ENCODE data around the gene PDCD4. TPM values are rescaled to one million over a fixed set of nuclear protein-coding genes. Genes with fewer than 3 reads are reported as not detected.

The PDCD4 gene
- total RNA-seq, 4 donors from 2014 or later, result 6.4 to 15.6 (median 9.8) TPM

DNA sequence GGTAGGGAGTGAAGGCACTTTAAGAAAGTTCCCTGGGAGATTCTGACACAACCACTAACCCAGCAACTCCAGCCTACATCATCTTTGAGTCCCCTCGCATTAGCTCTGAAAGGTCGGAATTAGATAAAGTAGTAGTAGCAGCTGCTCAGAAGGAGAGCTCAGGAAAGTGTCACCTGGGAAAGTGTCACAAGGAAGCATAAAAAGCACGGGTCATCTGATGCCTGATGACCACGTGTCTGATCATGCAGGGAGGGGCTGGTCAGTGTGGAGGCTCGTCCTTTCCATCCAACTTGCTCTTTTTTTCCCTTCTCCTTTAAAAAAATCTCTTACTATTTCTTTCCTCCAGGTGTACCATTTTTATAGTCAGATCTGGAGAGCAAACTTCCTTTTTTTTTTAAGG lies 47.1 kb upstream of the PDCD4 start:
- in situ Hi-C loops (cut with MboI; ENCODE audit: low sequenced_read_pairs in 4 of 4), result no loop called here
- Histone ChIP-seq H3K27ac (peak overlapping the region; percentile 72 to 96 (median 82)), H3K4me1 (peaks cover 69 to 75% of the 10 kb centered on the region in 2 donors), H3K27me3 (no peaks in the 10 kb centered on the region), H3K36me3 (no peaks in the 10 kb centered on the region), H3K4me3 (no peak overlapping the region), H3K9me3 (no peaks in the 10 kb centered on the region)
- no peak for ATAC-seq
- TF ChIP-seq CTCF (IDR thresholded peaks at IDR 0.05 in 4 of 5, conservative IDR thresholded peaks at IDR 0.05 in 1 of 5) (no peak), POLR2A (IDR thresholded peaks at IDR 0.05) (no peak)
- DNase-seq, result no peak
- intact Hi-C loops (cut with DNase I; ENCODE audit: low total_unique reads), result loop anchor here (10.0 kb wide), 1 partner anchor 80 kb away; no protein-coding TSS in a partner anchor

DNA sequence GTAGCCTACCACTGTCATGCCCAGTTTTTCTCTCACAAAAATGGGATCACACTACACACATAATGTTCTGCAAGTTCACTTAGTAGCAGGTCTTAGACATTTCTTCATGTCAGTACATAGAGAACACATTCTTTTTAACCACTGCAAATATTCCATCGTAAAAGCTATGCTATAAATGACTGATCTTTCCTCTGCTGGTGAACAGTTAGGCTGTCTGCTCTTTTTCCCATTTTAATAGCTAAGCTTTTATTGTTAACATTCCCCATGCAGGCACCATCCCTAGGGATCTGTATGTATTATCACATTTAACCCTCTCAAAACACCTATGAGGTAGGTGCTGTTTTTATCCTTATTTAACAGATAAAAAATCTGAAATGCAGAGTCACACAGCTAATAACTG lies 46.2 kb upstream of the PDCD4 start:
- no peaks in the 10 kb centered on the region for H3K9me3 ChIP-seq
- no peaks in the 10 kb centered on the region for H3K27me3 ChIP-seq
- DNase-seq, result no peak
- H3K4me3 ChIP-seq, result no peak overlapping the region
- no peak for TF ChIP-seq CTCF (IDR thresholded peaks at IDR 0.05 in 4 of 5, conservative IDR thresholded peaks at IDR 0.05 in 1 of 5)
- TF ChIP-seq POLR2A (IDR thresholded peaks at IDR 0.05), result no peak
- H3K36me3 ChIP-seq, result no peaks in the 10 kb centered on the region
- in situ Hi-C loops (cut with MboI; ENCODE audit: low sequenced_read_pairs in 4 of 4), result no loop called here
- no peak for ATAC-seq
- intact Hi-C loops (cut with DNase I; ENCODE audit: low total_unique reads), result loop anchor here (10.0 kb wide), 1 partner anchor 81 kb away; no protein-coding TSS in a partner anchor
- peaks cover 61 to 67% of the 10 kb centered on the region in 2 donors for H3K4me1 ChIP-seq
- H3K27ac ChIP-seq, result peak overlapping the region; percentile 21 to 96 (median 82)

- Histone ChIP-seq H3K27me3 (no peaks in the 10 kb centered on the region), H3K36me3 (peaks cover 0 to 6% of the 10 kb centered on the region in 2 donors), H3K27ac (peak overlapping the region; percentile 72 to 91 (median 78)), H3K4me3 (no peak overlapping the region), H3K4me1 (peaks cover 42 to 48% of the 10 kb centered on the region in 2 donors), H3K9me3 (no peaks in the 10 kb centered on the region)
- in situ Hi-C loops (cut with MboI; ENCODE audit: low sequenced_read_pairs in 4 of 4), result no loop called here
- DNase-seq (no peak), ATAC-seq (peak; percentile 90 to 94)
- intact Hi-C loops (cut with DNase I; ENCODE audit: low total_unique reads), result loop anchor here (10.0 kb wide), 1 partner anchor 83 kb away; no protein-coding TSS in a partner anchor
- TF ChIP-seq CTCF (IDR thresholded peaks at IDR 0.05 in 4 of 5, conservative IDR thresholded peaks at IDR 0.05 in 1 of 5), result no peak
- TF ChIP-seq POLR2A (IDR thresholded peaks at IDR 0.05), result no peak
These were observed 44.3 kb upstream of the PDCD4 start for GRCh38 chr10:110827410-110827809.

DNA sequence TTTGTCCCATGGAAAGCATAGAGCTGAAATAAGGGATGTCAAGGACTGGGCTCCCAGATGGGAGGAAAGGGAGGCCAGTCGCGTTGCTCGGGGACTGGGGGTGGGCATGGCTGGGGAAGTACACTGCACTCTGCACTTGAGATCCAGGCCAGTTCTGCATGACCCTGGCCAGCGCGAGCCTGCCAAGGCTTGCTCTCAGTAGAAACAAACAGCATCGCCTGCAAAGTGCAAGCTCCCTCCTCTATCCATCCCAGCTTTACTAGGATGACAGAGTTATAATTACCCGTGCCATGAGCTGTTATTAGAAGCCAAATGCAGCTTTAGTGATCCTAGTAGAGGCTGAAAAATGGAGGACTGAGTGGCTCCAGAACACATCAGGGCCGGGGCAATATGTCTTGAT lies 43.9 kb upstream of the PDCD4 start:
- H3K27ac ChIP-seq, result peak overlapping the region; percentile 72 to 91 (median 78)
- peaks cover 37 to 46% of the 10 kb centered on the region in 2 donors for H3K4me1 ChIP-seq
- no peak for TF ChIP-seq CTCF (IDR thresholded peaks at IDR 0.05 in 4 of 5, conservative IDR thresholded peaks at IDR 0.05 in 1 of 5)
- no peak for TF ChIP-seq POLR2A (IDR thresholded peaks at IDR 0.05)
- H3K27me3 ChIP-seq, result no peaks in the 10 kb centered on the region
- ATAC-seq (peak; percentile 17 to 34), DNase-seq (no peak)
- no peak overlapping the region for H3K4me3 ChIP-seq
- in situ Hi-C loops (cut with MboI; ENCODE audit: low sequenced_read_pairs in 4 of 4) (no loop called here), intact Hi-C loops (cut with DNase I; ENCODE audit: low total_unique reads) (loop anchor here (10.0 kb wide), 1 partner anchor 83 kb away; no protein-coding TSS in a partner anchor)
- peaks cover 0 to 6% of the 10 kb centered on the region in 2 donors for H3K36me3 ChIP-seq
- H3K9me3 ChIP-seq, result no peaks in the 10 kb centered on the region

GRCh38 chr10:110828525-110828924 lies 43.2 kb upstream of the PDCD4 start:
- Histone ChIP-seq H3K4me1 (peaks cover 36 to 44% of the 10 kb centered on the region in 2 donors), H3K36me3 (peaks cover 0 to 6% of the 10 kb centered on the region in 2 donors), H3K27me3 (no peaks in the 10 kb centered on the region), H3K4me3 (no peak overlapping the region), H3K27ac (peak overlapping the region; percentile 72 to 91 (median 78)), H3K9me3 (no peaks in the 10 kb centered on the region)
- no peak for TF ChIP-seq CTCF (IDR thresholded peaks at IDR 0.05 in 4 of 5, conservative IDR thresholded peaks at IDR 0.05 in 1 of 5)
- no peak for TF ChIP-seq POLR2A (IDR thresholded peaks at IDR 0.05)
- intact Hi-C loops (cut with DNase I; ENCODE audit: low total_unique reads), result loop anchor here (10.0 kb wide), 1 partner anchor 84 kb away; no protein-coding TSS in a partner anchor
- no peak for ATAC-seq
- no peak for DNase-seq
- in situ Hi-C loops (cut with MboI; ENCODE audit: low sequenced_read_pairs in 4 of 4), result no loop called here

Measured in gastrocnemius medialis (tissue), 4 donors.